ENCODE results near the gene YAP1.
"Not testable (repeated sequence)": the region's sequence is repeated elsewhere in the genome, so short reads cannot be mapped to it uniquely, and the experiment has no call there.

YAP1 gene

DNA sequence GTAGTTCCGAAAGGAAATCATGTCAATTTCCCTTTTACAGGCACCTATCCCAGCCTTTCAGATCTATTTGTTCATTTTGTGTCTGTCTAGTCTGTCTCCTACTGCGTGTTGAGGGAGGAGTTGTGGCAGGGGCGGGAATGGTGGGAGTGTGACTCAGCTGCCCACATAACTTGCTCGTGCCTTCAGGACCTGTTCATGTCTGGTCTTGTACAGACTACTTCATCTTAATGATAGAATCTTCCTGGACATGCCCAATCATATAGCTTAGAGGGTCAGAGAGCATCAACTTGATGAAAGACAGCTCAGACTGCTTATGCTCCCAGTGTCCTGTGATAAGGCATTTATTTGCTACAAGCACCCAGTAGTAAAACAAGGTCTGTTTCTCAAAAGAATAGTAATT is 146.0 kb downstream of the YAP1 start:
- H3K9me3 ChIP-seq, result no peaks in the 10 kb centered on the region
- no peak overlapping the region for H3K27ac ChIP-seq

DNA sequence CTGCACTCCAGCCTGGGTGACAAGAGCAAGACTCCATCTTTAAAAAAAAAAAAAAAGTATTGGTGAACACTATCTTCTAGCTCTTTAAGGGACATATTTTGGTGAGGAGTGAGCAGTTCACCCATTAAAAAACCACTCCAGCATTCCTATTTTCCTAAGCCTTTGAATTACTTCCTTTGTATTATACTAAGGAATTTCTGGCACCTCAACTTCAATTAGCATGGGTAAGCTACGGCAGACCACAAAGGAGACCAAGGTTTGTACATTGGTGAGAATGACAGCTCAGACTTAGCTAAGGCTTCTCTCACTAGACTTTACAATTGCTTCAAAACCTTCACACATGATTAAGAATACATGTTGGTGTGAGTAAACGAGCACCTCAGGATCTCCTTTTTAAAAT is 150.0 kb downstream of the YAP1 start:
- intact Hi-C loops (cut with DNase I; ENCODE audit: low total_unique reads), result loop anchor here (10.0 kb wide), 1 partner anchor 205 kb away; no protein-coding TSS in a partner anchor

More for the DNA sequence above, 146.0 kb downstream of the YAP1 start:
- H3K27me3 ChIP-seq, result no peaks in the 10 kb centered on the region
- no peaks in the 10 kb centered on the region for H3K36me3 ChIP-seq
- H3K4me3 ChIP-seq, result no peak overlapping the region
- intact Hi-C loops (cut with DNase I; ENCODE audit: low total_unique reads), result loop anchor here (10.0 kb wide), 1 partner anchor 1211 kb away; no protein-coding TSS in a partner anchor
- no peak for DNase-seq
- TF ChIP-seq, protein P1, sequence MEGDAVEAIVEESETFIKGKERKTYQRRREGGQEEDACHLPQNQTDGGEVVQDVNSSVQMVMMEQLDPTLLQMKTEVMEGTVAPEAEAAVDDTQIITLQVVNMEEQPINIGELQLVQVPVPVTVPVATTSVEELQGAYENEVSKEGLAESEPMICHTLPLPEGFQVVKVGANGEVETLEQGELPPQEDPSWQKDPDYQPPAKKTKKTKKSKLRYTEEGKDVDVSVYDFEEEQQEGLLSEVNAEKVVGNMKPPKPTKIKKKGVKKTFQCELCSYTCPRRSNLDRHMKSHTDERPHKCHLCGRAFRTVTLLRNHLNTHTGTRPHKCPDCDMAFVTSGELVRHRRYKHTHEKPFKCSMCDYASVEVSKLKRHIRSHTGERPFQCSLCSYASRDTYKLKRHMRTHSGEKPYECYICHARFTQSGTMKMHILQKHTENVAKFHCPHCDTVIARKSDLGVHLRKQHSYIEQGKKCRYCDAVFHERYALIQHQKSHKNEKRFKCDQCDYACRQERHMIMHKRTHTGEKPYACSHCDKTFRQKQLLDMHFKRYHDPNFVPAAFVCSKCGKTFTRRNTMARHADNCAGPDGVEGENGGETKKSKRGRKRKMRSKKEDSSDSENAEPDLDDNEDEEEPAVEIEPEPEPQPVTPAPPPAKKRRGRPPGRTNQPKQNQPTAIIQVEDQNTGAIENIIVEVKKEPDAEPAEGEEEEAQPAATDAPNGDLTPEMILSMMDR (IDR thresholded peaks at IDR 0.05), result no peak
- no peaks in the 10 kb centered on the region for H3K4me1 ChIP-seq

DNA sequence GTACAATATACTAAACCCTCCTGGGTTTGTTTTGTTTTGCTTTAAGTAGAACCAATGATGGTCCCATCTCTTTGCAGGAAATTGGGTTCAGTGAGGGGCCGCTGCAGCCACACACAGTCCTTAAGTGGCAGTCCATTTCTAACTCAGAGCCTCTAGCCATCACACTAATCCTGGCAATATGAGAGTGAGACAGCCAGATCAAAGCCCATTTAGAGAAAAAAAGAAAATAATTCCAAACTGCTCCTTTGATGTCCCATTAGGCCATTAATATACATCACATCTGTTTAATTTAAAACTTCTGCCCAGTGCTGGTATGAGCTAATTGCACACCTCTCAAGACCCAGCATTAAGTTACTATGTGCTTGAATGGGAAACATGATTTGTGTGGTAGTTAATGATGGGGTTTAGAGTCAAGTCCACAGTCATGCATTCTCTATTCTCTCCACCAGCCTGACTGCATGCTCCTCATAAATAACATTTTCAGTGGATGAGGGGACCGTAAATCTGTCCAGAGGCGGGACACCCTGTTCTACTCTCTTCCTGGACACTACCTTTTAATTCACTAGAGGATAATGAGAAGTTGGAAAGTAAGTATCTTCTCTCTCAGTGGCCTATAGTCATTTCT is 153.2 kb downstream of the YAP1 start:
- no peak overlapping the region for H3K27ac ChIP-seq
- no peak overlapping the region for H3K4me3 ChIP-seq
- TF ChIP-seq, protein P1 (IDR thresholded peaks at IDR 0.05), result no peak
- no peaks in the 10 kb centered on the region for H3K36me3 ChIP-seq
- H3K4me1 ChIP-seq, result peaks cover 0 to 5% (median under 1%) of the 10 kb centered on the region in 4 donors
- H3K27me3 ChIP-seq, result no peaks in the 10 kb centered on the region
- H3K9me3 ChIP-seq, result no peaks in the 10 kb centered on the region
- no peak for DNase-seq
- intact Hi-C loops (cut with DNase I; ENCODE audit: low total_unique reads), result loop anchor here (10.0 kb wide), 1 partner anchor 209 kb away; no protein-coding TSS in a partner anchor

More for the DNA sequence above, 150.0 kb downstream of the YAP1 start:
- Histone ChIP-seq H3K27me3 (no peaks in the 10 kb centered on the region), H3K4me1 (no peaks in the 10 kb centered on the region), H3K27ac (no peak overlapping the region), H3K4me3 (no peak overlapping the region), H3K9me3 (no peaks in the 10 kb centered on the region), H3K36me3 (no peaks in the 10 kb centered on the region)
- DNase-seq, result no peak
- TF ChIP-seq, protein P1 (IDR thresholded peaks at IDR 0.05), result no peak

DNA sequence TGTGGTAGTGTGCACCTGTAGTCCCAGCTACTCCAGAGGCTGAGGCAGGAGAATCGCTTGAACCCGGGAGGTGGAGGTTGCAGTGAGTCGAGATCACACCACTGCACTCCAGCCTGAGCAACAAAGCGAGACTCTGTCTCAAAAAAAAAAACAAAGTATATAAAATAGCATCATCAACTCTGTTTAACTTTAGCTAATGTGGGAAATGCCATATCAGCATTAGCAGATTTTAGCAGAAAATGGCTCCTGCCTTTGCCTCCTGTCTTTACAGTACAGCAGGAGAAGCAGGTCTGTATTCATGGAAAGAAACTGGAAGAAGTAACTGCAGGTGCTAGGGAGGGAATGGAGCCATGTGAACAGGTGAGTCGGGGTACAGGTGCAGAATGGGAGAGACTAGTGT is 154.5 kb downstream of the YAP1 start:
- H3K27me3 ChIP-seq, DNase-seq, H3K4me3 ChIP-seq, H3K9me3 ChIP-seq, H3K27ac ChIP-seq, H3K36me3 ChIP-seq, H3K4me1 ChIP-seq: not testable (repeated sequence)
- intact Hi-C loops (cut with DNase I; ENCODE audit: low total_unique reads), result loop anchor here (10.0 kb wide), 1 partner anchor 210 kb away; no protein-coding TSS in a partner anchor

DNA sequence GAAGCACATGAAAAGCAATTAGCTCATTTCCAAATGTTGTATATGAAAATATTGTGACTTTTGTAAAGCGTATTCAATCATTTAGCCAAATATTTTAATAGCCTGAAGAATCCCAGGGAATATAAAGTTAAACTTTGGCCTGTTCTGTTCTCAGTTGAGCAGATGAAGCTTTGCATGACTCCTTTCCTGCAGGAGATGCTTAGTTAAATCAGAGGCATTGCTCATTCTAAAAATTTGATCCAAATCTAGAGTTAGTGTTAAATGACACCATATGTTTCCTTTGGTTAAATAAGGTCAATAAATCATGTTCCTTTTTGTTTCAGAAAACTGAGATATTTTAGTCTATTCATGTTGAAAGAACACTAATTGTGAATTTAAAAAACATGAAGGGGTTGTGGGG is 155.9 kb downstream of the YAP1 start:
- Histone ChIP-seq H3K27me3 (no peaks in the 10 kb centered on the region), H3K36me3 (no peaks in the 10 kb centered on the region), H3K4me3 (no peak overlapping the region), H3K4me1 (peaks cover 0 to 9% (median 6%) of the 10 kb centered on the region in 4 donors), H3K27ac (no peak overlapping the region), H3K9me3 (no peaks in the 10 kb centered on the region)
- DNase-seq, result no peak
- intact Hi-C loops (cut with DNase I; ENCODE audit: low total_unique reads), result loop anchor here (10.0 kb wide), 1 partner anchor 211 kb away; no protein-coding TSS in a partner anchor
- TF ChIP-seq, protein P1 (IDR thresholded peaks at IDR 0.05), result no peak

DNA sequence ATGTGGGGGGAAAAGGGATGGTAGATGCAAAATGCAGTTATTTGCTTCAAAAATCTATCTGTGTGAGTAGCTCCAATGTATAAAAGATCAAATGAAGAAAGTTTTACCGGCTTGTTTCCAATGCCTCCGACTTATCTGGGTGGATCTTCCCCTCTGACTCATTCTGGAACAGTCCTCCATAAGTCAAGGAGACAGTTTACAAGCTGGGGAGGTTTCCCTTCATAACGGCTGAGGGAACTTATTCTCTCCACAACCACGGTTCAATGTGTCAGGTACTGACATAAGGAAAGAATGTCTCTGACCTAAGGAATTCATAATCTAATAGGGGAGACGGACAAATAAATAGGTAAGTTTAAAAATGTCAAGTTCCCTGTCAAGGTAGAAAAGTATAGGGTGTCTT is 157.4 kb downstream of the YAP1 start:
- H3K9me3 ChIP-seq, result no peaks in the 10 kb centered on the region
- intact Hi-C loops (cut with DNase I; ENCODE audit: low total_unique reads), result loop anchor here (10.0 kb wide), 1 partner anchor 213 kb away; no protein-coding TSS in a partner anchor

More for the DNA sequence above, 157.4 kb downstream of the YAP1 start:
- H3K36me3 ChIP-seq, result no peaks in the 10 kb centered on the region
- H3K4me3 ChIP-seq, result peak overlapping the region; percentile 54 to 66
- TF ChIP-seq, protein P1 (IDR thresholded peaks at IDR 0.05), result no peak
- peak overlapping the region; percentile 16 to 33 for H3K27ac ChIP-seq
- DNase-seq, result no peak
- no peaks in the 10 kb centered on the region for H3K27me3 ChIP-seq
- peaks cover 0 to 9% (median 6%) of the 10 kb centered on the region in 4 donors for H3K4me1 ChIP-seq
